Spleen (tissue), 3 donors: Measurements from ENCODE around the gene CD4.

Experiments
- POLR2A ChIP-seq, 3 donors: fragments of 450-650 bp; IDR thresholded peaks; one replicate each; pipeline ENCODE4 v1.5.1; 2017; ENCODE audit warnings: antibody characterized with exemption in 3 of 3, mild to moderate bottlenecking in 1 of 3
- POLR2AphosphoS5 ChIP-seq, 3 donors: sonication (generic); formaldehyde crosslinking; IDR thresholded peaks; one replicate each; pipeline ENCODE4 v1.5.1; 2017; ENCODE audit warnings: antibody characterized with exemption in 3 of 3

DNA sequence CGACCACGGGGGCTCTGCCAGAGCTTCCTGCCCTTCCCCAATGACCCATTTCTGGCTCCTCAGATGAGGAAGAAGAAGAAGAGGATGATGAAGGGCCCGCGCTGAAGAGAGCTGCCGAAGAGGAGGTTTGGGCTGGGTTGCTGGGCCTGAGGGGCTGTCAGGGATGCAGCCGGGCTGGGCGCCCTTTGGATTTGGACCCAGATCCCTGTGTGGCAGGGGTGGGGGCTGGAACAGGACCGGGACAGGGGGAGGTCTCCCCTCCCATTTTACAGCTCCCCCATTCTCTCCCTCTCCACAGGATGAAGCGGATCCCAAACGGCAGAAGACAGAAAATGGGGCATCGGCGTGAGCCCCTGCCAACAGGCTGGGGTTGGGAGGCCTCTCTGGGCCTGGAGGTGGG, 19.2 kb upstream of the CD4 start:
- no peak for TF ChIP-seq POLR2A (IDR thresholded peaks at IDR 0.05)
- no peak for TF ChIP-seq POLR2AphosphoS5 (IDR thresholded peaks at IDR 0.05)
